ENCODE measurements around the gene NHERF1. TPM values are rescaled to one million over a fixed set of nuclear protein-coding genes. Genes with fewer than 3 reads are reported as not detected.

Gene NHERF1
- total RNA-seq, 4 donors from 2014 or later = 10.3 to 25.7 (median 19.9) TPM

- 6% methylated on average over 21 of the region's 67 CpGs; no CpG with 5 or more reads in 1 of the 2 donors for WGBS, 2 donors (ENCODE audit: low coverage in 1 of 2)
- peak within 1 kb of the TSS in 1 of 2 donors; percentile 45 for H3K4me3 ChIP-seq
- peaks cover 0 to 28% (median 8%) of the 10 kb centered on the region in 3 donors for H3K4me1 ChIP-seq
- ATAC-seq = peak; percentile 77
- no peak for TF ChIP-seq EP300 (IDR thresholded peaks at IDR 0.05)
- peak in 1 of 4 experiments; percentile 48 for TF ChIP-seq CTCF (IDR thresholded peaks at IDR 0.05)
- TF ChIP-seq POLR2A (IDR thresholded peaks at IDR 0.05) = no peak
- no peak for TF ChIP-seq POLR2AphosphoS5 (IDR thresholded peaks at IDR 0.05)
- H3K27ac ChIP-seq = peak within 1 kb of the TSS in 3 of 4 donors; percentile 59 to 69 (median 63)
- H3K36me3 ChIP-seq = no peaks in the 10 kb centered on the region
- H3K9me3 ChIP-seq = no peaks in the 10 kb centered on the region
- peaks cover 95% of the 10 kb centered on the region for H3K27me3 ChIP-seq
These were observed 11.7 kb upstream of the NHERF1 start, which contains the start of gene RAB37 for GRCh38 chr17:74736513-74737298. TSS of gene RAB37 (plus strand) at chr17:74737256. CDS start at chr17:74737273, 17 bp downstream.

GRCh38 chr17:74737299-74738050 lies 11.0 kb upstream of the NHERF1 start:
- Histone ChIP-seq H3K27me3 (peaks cover 95% of the 10 kb centered on the region), H3K9me3 (no peaks in the 10 kb centered on the region), H3K4me3 (peak overlapping the region in 1 of 2 donors; percentile 45), H3K4me1 (peaks cover 0 to 28% (median 8%) of the 10 kb centered on the region in 3 donors), H3K36me3 (no peaks in the 10 kb centered on the region), H3K27ac (peak overlapping the region in 2 of 4 donors; percentile 59 to 69)
- TF ChIP-seq POLR2A (IDR thresholded peaks at IDR 0.05) = no peak
- peak in 2 of 4 experiments; percentile 12 to 32 for TF ChIP-seq CTCF (IDR thresholded peaks at IDR 0.05)
- TF ChIP-seq EP300 (IDR thresholded peaks at IDR 0.05) = no peak
- no peak for TF ChIP-seq POLR2AphosphoS5 (IDR thresholded peaks at IDR 0.05)
- no peak for ATAC-seq
- no CpG with 5 or more reads among the region's 38 CpGs for WGBS, 2 donors (ENCODE audit: low coverage in 1 of 2)

- Histone ChIP-seq H3K4me1 (peaks cover 0 to 28% (median 8%) of the 10 kb centered on the region in 3 donors), H3K36me3 (no peaks in the 10 kb centered on the region), H3K9me3 (no peaks in the 10 kb centered on the region), H3K27ac (peak overlapping the region in 1 of 4 donors; percentile 69), H3K27me3 (peaks cover 95% of the 10 kb centered on the region), H3K4me3 (peak overlapping the region in 1 of 2 donors; percentile 45)
- no peak for TF ChIP-seq POLR2AphosphoS5 (IDR thresholded peaks at IDR 0.05)
- no peak for TF ChIP-seq CTCF (IDR thresholded peaks at IDR 0.05)
- no peak for TF ChIP-seq POLR2A (IDR thresholded peaks at IDR 0.05)
- TF ChIP-seq EP300 (IDR thresholded peaks at IDR 0.05) = no peak
- ATAC-seq = peak; percentile 16
- WGBS, 2 donors (ENCODE audit: low coverage in 1 of 2) = 38 to 74% methylated on average over 1 to 4 of the region's 16 CpGs
These were observed 10.1 kb upstream of the NHERF1 start for GRCh38 chr17:74738051-74738996.

GRCh38 chr17:74739227-74739831 lies 9.1 kb upstream of the NHERF1 start:
- TF ChIP-seq EP300 (IDR thresholded peaks at IDR 0.05) (no peak), POLR2A (IDR thresholded peaks at IDR 0.05) (no peak), CTCF (IDR thresholded peaks at IDR 0.05) (no peak), POLR2AphosphoS5 (IDR thresholded peaks at IDR 0.05) (no peak)
- WGBS, 2 donors (ENCODE audit: low coverage in 1 of 2) = 78 to 93% methylated on average over 5 to 12 of the region's 12 CpGs
- peaks cover 88% of the 10 kb centered on the region for H3K27me3 ChIP-seq

More at GRCh38 chr17:74739227-74739831, 9.1 kb upstream of the NHERF1 start:
- ATAC-seq = no peak
- Histone ChIP-seq H3K27ac (no peak overlapping the region), H3K4me3 (no peak overlapping the region), H3K4me1 (peaks cover 0 to 32% (median 8%) of the 10 kb centered on the region in 3 donors), H3K36me3 (no peaks in the 10 kb centered on the region), H3K9me3 (no peaks in the 10 kb centered on the region)

Measured in gastroesophageal sphincter (tissue), 4 donors.